ENCODE results near the gene HYCC2.
"Not testable (repeated sequence)": the region's sequence is repeated elsewhere in the genome, so short reads cannot be mapped to it uniquely, and the experiment has no call there.

The HYCC2 gene

GRCh38 chr2:201071479-201072200 lies at the start of gene HYCC2, which contains the start of gene NDUFB3:
Gene HYCC2 (minus strand): TSS chr2:201071671. CDS start chr2:201024009, 47,662 bp downstream.
Gene NDUFB3 (plus strand): TSS chr2:201072001. CDS start chr2:201078883, 6,882 bp downstream.
- DNase-seq = peak; percentile 88

GRCh38 chr2:201118961-201119854 lies 47.7 kb upstream of the HYCC2 start:
- no peak for DNase-seq

GRCh38 chr2:201118121-201118960 lies 46.9 kb upstream of the HYCC2 start:
- DNase-seq = peak; percentile 92

- not testable (repeated sequence) for DNase-seq
These were observed 46.2 kb upstream of the HYCC2 start for GRCh38 chr2:201117735-201118094.

- peak; percentile 37 for DNase-seq
These were observed 45.7 kb upstream of the HYCC2 start for GRCh38 chr2:201116959-201117734.

- DNase-seq = peak; percentile 92
These were observed 44.9 kb upstream of the HYCC2 start, which contains the start of gene CFLAR for GRCh38 chr2:201116115-201116958. Gene CFLAR (plus strand): TSS chr2:201116164. CDS start chr2:201129866, 13,702 bp downstream.

GRCh38 chr2:201114846-201115245 lies 43.4 kb upstream of the HYCC2 start:
- no peak for DNase-seq

GRCh38 chr2:201114350-201114749 lies 42.9 kb upstream of the HYCC2 start:
- no peak for DNase-seq

- DNase-seq = no peak
These were observed 39.6 kb upstream of the HYCC2 start for GRCh38 chr2:201111096-201111495.

GRCh38 chr2:201110615-201111014 lies 39.1 kb upstream of the HYCC2 start:
- DNase-seq = no peak

GRCh38 chr2:201109186-201109585 lies 37.7 kb upstream of the HYCC2 start:
- no peak for DNase-seq

- no peak for DNase-seq
These were observed 36.9 kb upstream of the HYCC2 start for GRCh38 chr2:201108341-201108740.

- no peak for DNase-seq
These were observed 36.2 kb upstream of the HYCC2 start for GRCh38 chr2:201107624-201108023.

GRCh38 chr2:201105759-201106158 lies 34.3 kb upstream of the HYCC2 start:
- DNase-seq = no peak

GRCh38 chr2:201100497-201100896 lies 29.0 kb upstream of the HYCC2 start:
- DNase-seq = no peak

GRCh38 chr2:201093573-201093972 lies 22.1 kb upstream of the HYCC2 start:
- DNase-seq = no peak

- DNase-seq = no peak
These were observed 19.1 kb upstream of the HYCC2 start for GRCh38 chr2:201090574-201090973.

- DNase-seq = no peak
These were observed 13.4 kb upstream of the HYCC2 start for GRCh38 chr2:201084863-201085262.

GRCh38 chr2:201074996-201075395 lies 3.5 kb upstream of the HYCC2 start:
- DNase-seq = no peak

- no peak for DNase-seq
These were observed 1.6 kb upstream of the HYCC2 start for GRCh38 chr2:201073071-201073470.

- DNase-seq = no peak
These were observed 695 bp upstream of the HYCC2 start for GRCh38 chr2:201072201-201072530.
